Medulla oblongata (tissue), 1 donor: Measurements from ENCODE around the gene GABRR3.

Source experiments
- DNase-seq: peaks from one replicate; pipeline ENCODE4 v3.0.0-alpha.2; 2015; ENCODE audit errors: extremely low spot score

GABRR3 gene

DNA sequence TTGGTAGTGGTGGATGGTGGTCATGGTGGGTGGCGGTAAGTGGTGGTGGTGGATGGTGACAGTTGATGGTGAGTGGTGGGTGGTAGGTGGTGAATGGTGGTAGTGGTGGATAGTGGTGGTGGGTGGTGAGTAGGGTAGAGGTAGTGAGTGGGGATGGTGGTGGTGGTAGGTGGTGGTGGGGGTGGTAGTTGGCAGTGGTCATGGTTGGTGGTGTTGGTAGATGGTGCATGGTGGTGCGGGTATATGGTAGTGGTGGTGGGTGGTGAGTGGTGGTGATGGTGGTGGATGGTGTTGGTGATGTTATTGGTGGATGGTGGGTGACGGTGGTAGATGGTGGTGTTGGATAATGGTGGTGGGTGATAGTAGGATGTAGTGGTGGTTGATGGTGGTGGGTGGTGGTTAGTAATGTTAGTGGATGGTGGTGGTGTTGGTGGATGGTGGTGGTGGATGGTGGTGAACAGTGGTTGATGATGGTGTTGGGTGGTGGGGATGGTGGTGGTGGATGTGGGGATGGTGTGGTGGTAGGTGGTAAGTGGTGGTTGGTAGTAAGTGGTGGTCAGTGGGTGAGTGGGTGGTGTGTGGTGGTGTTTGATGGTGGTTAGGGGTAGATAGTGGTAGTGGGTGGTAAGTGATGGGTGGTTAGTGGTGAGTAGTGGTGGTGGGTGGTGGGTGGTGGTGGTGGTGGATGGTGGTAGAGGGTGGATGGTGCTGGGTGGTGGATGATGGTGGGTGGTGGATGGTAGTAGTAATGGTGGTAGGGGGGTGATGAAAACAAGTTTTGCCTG, 46.1 kb downstream of the GABRR3 start:
- DNase-seq = no peak

DNA sequence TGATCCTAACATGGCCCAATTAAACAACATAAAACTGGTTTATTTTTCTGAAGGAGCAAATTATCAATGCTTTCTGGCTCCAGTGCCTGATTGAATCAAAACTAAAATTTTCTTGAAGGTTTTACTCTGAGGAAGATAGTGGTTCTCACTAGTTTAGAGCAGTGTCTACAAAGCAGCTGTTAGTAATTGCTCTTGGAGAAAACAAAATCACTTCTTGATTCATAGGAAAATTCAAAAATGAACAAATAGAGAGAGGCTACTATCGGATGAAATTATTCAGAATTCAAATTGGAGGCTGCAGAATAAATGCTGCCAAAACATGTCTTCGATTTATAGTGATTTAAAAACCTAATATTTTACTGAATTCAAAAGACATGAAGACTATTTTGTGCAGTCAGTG, 47.8 kb downstream of the GABRR3 start:
- no peak for DNase-seq

DNA sequence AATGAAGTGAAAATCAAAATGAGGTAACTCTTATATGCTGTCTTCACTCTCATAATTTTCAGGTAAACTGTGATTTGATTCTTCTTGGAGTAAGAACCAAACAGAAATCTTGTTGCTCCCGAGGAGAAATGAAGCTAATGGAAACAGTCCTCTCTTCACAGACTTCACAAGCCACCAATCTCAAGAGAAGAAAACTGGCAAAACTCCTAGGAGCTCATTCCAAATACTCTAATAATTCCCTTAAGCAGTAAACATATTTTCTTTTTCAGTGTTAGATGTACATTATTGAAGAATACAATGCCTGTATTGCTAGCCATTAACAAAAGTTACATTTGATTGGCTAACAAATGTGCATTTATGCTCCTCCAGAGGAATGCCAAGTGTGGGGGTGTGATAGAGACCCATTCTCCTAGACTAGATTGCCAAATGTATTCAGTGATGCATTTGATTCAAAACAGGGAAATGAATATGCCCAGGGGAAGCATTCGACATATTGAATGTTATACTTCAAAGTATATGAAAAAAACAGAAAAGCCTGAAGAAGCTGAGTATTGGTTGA, 51.1 kb downstream of the GABRR3 start:
- peak; percentile 43 for DNase-seq

DNA sequence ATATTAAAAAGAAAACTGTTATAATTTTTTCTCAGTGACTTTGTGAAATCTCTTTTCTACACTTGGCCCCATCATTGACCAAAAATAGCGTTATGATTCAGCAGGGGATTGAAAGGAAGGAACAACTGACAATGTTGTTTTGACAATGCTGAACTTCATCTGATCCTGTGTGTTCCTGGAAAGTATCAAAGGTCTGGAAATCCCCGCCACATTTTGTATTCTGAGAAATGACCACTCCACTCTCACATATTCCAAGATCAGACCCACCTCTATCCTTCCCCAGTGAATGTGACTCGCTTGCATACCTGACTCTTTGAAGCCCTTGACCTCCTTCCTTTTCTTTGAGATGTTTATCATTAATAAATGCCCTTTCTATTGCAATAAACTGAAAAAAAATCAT, 53.2 kb downstream of the GABRR3 start:
- DNase-seq = no peak

DNA sequence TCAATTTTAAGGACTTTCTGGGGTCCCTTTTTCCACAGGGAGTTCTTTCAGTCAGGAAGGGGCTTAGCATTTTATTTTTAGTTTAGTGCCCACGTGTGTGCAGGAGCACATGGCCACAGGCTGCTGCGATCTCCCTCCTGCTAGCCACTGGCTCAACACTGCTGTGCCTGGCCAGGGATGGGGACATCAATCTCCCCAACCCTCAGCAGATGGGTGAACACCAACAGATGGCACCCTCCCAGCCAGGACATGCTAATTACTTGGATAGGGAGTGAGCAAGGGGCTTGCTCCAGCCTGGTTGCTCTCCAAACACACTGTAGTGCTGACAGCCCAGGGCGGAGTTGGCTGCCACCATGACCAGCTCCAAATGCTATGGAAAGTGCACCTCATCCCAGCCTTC, 55.5 kb downstream of the GABRR3 start:
- DNase-seq = no peak

DNA sequence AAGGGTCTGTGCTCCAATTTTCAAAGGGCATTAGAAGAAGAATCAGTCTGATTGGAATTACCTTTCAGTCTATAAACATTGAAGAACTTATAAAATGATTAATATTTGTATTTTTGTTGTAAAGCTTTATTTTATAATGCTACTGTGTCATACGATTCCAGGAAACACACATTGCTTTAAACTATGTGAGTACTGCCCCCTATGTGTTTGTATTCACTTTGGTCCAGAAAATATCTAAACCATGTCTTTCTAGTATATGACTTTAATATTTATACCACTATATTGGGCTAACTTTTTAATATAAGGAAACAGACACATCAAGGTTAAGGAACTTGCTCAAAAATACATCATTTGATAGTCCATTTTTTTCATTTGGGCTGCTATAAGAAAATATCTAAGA, 59.6 kb downstream of the GABRR3 start:
- no peak for DNase-seq

DNA sequence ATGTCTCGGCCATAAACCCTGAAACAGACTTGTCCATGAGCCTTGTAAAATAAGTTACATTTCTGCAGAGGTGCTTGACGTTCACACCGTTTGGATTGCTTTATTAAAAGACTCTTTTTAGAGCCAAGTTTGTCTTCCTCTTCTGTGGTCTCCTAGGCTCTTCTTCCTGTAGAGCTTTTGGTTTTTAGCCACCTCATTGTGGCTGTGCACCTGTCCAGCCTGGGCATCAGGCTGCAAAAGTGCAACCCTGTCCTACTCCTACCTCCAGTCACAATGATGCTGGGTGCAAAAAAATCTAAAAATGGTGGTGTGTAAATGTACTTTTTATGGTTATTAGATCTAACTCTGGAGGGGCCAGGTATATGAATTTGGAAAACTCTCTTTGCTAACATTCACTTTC, 60.1 kb downstream of the GABRR3 start:
- DNase-seq = no peak

DNA sequence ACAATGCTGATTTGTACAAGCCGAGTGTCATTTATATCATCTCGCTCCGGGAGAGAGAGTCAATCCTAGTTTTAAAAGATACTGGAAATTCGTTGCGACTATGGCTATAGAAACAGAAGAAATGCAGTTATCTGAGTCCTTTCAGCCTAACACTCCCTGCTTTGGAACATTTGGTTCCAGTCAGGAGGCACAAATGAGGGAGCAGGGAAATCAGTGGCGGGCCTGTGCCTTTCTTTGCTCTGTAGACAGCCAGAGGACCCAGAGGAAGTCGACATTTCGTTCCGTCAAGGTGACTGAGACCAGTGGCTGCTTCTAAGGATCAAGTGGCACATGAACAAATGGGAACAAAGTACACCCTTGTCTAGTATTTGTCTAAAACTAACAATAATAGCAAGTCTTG, 62.1 kb downstream of the GABRR3 start:
- no peak for DNase-seq

DNA sequence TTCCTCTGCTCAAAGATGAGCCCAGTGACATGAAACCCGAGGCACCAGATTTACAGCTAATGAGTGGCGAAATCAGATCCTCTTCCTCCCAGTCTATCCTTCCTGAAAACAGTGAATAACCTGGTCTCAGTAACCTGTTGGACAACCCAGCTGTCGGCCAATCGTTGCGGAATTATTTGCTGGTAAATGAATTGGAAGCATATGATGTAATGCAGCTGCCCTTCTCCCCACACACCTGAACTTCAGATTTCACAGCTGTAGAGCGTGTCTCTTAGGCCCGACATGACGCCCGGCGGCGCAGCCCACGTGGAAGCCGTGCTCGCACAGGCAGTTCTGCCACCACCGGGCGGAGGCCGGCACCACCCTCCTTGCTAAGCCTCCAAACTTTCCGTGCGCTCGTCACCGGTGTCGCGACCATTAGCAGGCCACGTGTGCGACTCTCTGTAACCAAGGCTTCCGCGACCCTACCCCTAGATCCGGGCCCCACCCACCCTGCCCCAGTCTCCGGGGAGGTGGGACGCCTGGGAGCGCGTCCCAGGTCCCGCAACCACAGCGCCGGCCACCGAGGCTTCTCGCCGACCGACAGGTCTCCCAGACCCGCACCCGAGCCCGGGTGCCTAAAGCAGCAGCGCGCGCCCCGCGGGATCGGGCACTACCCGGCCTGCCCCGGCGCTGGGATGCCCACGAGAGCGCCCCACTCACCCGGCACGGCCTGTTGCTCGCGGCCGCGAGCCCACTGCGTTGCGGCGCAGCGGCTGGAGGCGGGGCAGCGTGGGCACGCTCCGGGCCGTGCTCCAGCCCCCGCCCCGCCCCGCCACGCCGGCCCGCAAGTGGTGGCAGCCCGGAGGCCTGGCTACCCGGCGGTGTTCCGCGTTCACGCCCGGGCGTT, 63.2 kb downstream of the GABRR3 start, which contains the start of gene RIOX2:
TSS of gene RIOX2 (minus strand) at position 753 of the 889 bp plus-strand sequence. CDS start 4,838 bp downstream, outside the sequence.
- peak; percentile 76 for DNase-seq

DNA sequence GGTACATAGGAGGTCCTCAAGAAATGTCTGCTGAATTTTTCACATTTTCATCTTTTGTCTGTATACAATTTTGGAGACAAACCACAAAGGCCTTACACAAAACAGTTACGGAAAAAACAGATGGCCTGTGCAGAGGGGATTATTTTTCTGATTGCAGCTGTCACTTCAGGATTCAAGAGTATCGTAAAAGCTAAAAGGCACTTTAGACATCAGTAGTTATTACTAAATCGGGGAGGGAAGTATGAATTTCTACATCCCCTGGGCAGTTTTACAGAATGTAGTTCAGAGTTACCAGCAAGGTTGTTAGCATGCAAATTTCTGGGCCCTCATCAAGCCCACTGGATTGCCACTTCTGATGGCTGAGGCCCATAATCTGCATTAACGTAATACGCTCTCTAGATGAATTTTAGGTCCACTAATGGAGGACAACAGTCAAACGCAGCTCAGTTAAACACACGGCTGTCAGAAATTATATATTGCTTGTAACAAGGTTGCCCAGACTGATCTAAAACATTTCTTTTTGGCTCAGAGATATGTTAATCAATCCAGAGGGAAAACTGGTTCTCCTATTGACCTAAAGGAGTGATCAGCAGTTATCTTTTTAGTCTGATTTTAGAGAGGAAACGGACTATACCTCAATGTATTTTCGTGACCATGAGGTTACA, 64.0 kb downstream of the GABRR3 start:
- no peak for DNase-seq

DNA sequence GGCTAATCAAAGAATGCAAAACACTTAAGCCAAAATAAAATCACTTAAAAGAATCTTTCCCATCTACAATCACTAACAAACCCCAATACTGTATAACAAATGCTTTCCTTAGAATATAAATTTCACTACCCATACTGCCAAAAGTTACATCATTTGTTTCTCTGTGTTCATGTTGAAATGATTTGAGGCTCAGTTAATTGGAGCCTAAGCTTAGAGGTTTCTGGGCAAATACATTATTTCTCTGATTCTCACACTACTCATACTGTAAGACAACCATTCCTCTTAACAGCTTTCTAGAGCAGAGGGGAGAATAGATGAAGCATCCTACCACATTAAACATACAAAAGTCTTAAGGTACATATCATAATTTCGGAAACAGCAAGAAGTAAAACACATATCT, 65.0 kb downstream of the GABRR3 start:
- DNase-seq = no peak

DNA sequence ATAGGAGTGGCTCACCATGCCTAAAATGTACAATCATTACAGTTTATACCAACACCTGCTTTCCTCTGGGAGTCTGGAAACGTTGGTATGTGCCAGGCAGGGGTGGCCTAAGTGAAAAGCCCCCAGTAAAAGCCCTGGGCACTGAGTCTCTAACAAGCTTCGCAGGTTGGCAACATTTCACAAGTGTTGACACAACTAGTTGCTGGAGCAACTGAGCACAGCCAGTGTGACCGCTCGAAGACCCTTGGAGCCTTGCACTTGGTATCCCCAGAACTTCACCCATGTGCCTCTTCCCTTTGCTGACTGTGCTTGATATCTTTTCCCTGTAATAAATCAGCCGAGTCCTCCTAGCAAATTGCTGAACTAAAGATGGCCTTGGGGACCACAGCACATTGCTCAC, 65.6 kb downstream of the GABRR3 start:
- no peak for DNase-seq

DNA sequence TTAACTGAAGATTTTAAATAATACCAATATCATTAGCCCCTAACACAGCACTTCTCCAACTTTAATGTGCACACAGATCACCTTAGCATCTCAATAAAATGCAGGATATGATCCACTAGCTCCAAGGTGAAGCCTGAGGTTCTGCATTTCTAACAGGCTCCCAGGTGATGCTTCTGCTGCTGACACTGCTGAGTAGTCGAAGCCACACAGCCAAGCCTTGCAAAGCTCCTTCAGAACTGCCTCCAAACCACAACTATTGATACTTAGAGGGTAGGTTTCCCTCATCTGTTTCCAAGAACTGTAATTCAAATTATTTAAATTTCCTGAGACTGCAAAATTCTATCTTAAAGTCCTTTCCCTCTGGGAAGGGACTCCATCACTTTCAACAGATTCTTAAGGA, 66.7 kb downstream of the GABRR3 start:
- DNase-seq = no peak

DNA sequence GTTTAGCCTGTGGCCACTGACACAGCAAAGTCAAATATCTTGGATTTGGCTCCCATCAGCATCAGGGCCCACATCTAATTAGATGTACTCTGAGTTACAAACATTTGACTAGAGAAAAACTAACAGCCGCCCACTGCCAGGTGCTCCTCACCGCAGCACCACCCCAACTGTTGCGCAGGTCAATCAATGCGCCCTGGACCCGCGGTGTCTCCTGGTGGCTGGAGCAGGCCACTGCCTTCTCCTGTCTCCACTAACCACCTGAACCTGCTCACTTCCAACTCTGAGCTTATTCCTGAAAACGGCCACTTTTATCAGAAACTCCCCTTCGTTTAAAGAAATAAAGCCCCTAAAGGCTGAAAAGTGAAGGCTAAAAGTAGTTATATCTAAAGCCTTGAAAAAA, 67.1 kb downstream of the GABRR3 start:
- DNase-seq = no peak

DNA sequence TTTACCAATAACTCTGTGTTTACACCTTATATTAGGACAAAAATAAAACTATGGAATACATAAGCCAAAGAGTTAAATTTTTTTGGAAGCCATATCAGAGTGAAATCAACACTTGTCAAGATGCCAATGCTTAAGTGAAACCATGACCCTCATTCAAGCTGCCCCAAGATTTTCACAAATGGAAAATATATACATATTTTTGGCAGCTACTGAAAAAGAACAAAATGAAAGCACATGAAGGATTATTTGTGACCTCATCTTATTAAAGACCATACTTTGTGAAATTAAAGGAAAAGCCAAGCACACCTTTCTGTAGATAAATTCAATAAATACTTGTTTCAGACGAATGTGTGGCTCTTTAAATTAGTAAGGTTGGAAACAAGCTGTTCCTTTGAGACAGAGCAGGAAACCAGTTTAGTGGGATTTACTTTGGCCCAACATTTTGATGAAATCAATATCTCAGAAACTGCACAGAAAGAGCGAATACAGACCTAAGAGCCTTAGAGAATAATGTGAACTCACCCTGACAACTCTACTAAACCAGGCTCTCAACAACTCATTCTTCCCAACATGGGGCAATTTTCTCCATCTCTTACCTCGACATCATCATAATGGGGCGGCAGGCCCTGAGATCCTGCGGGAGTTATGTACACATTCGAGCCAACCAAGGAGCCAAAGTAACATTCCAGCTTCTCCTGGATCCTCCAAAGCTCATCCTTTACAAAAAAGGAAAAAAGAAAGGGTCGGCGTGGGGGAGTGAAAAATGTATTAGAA, 73.9 kb downstream of the GABRR3 start:
- no peak for DNase-seq

DNA sequence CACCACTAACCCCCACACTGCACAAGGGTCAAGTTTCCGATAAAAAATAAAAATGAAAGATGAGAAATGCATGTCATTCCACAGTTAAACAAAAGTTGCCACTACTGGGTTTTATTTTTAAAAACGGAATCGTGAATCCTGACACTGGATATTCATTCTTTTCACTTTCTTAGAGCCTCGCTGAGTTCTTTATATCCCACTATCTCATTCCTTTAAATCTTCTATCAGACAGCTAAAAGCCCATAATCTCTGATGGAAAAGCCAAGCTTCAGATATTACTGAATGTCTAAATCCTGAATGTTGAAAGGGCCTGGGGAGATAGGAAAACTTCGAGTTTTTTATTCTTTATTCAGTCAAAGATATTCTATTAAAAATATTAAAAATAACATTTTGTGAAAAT, 74.6 kb downstream of the GABRR3 start:
- DNase-seq = no peak

DNA sequence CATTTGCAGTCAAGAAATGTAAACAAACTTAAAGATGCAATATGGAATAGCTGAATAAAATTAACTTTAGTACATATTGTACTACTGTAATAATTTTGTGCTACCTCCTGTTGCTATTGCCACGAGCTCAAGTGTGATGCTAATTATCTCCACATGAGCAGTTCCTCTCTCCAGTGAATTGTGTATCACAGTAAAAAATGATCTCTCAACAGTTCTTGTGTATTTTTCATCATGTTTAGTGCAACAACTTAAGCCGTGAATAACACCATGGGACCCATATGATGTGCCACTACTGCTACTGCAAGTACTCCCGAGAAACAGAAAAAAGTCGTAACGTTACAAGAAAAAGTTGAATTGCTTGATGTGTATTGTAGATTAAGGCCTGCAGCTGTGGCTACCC, 75.2 kb downstream of the GABRR3 start:
- no peak for DNase-seq

DNA sequence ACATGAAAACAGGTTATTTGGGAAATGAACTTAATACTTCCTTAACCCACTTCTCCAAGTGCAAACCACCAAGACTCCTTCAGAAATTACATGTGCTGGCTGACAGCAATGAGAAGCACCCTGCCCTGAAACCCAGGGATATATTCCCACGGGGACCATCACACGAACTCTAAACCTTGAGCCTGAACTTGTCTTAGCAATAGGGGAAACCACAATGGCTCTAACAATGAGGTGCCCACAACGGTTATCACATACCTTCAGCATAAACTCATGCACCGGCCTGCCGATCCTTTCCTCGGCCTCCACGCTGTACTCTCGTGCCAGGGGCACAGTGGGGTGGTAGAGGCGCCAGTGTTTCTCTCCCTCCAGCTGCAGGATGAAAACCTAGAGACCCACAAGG, 76.3 kb downstream of the GABRR3 start:
- DNase-seq = no peak

DNA sequence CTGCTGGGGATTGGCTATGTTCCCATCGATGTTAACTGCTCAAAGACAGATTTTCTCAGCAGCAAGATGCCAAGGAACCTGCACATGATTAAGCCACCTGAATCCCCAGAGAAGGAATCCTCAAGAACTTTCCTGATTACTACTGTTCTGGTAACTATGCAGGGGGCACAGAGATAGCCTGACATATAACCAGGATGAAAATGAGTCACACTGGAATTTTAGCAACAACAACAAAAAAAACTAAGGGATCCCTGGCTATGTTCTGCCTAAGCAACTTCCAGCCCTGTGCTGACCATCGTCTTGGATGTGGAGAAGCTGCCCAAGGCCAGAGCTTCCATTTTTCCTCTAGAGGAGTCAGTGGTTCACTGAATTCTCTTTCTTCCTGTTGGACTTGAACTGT, 76.7 kb downstream of the GABRR3 start:
- no peak for DNase-seq

DNA sequence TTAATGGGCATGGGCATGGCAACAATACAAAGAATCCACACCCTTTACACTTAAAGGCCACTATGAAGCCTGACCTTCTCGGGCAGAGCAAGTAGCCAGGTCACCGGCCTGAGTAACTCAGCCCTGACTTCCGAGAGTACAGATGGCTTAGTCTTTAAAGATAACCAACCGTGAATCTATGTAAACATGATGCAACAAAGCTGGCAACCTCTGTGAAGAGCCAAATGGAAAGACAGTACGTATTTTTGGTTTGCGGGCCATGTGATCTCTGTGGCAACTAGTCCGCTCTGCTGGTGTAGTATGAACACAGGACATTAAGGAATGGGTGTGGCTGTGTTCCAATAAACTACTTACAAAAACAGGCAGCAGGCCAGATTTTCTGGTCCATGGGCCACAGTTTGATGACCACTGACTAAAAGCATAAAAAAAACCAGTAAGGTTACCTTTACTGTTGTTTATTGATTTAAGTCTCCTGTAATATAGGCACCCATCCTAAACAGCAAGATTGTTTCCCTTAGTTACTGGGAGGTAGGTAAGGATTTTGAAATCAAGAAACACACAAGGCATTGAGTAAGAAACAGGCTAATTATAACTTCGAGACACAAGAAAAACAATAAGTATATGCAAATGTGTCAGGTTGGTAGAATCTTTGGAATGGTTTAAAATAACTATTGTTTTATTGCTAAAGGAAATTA, 77.4 kb downstream of the GABRR3 start:
- DNase-seq = no peak

DNA sequence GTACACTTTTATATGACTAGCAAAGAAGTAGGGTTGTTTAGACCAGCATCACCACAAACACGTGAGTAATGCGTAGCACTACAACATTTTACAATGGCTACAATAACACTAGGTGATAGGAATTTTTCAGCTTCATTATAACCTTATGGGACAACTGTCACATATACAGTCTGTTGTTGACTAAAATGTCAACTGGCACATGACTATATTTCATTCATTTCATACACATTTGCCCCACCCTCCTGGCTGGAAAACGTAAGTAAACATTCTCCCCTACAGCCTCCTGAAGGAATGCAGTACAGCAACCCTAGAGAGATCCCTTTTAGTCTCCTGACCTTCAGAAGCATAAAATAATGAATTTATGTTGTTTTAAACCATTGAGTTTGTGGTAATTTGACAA, 79.1 kb downstream of the GABRR3 start:
- no peak for DNase-seq
